Measurements from ENCODE around the gene RAB33B.

DNA sequence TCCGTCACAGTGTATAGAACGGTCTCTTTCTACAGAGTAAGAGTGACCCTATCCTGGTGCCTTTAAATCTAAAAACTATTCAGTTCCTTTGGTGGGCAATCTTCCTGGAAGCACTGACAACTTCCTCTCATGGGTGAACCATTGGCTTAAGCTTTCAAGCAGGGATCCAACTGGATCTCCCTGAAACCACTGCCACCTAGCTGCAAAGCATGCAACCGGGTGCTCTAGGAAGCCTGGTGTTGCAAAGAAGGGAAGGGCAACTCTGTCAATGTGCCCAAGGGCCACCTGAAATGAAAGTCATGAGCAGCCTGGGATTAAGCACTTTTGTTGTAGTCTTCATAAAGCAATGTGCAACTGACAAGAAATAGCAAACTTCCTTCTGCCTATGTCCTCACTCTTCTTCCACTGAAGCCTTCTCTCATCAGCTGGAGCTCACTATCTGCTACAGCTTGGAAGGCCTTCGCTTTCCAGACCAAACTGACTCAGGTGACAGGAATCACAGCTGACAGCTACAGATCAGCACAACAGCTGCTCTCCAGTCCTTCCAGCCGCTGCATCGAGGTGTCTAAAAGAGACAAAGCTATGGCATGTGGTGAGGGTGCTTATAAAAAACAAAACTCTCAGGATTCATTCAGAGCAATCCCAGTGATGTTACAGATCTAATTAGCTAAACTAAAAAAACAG lies 55.9 kb downstream of the RAB33B start:
- TF ChIP-seq POLR2A (IDR thresholded peaks at IDR 0.05), result no peak
- TF ChIP-seq, protein P1, sequence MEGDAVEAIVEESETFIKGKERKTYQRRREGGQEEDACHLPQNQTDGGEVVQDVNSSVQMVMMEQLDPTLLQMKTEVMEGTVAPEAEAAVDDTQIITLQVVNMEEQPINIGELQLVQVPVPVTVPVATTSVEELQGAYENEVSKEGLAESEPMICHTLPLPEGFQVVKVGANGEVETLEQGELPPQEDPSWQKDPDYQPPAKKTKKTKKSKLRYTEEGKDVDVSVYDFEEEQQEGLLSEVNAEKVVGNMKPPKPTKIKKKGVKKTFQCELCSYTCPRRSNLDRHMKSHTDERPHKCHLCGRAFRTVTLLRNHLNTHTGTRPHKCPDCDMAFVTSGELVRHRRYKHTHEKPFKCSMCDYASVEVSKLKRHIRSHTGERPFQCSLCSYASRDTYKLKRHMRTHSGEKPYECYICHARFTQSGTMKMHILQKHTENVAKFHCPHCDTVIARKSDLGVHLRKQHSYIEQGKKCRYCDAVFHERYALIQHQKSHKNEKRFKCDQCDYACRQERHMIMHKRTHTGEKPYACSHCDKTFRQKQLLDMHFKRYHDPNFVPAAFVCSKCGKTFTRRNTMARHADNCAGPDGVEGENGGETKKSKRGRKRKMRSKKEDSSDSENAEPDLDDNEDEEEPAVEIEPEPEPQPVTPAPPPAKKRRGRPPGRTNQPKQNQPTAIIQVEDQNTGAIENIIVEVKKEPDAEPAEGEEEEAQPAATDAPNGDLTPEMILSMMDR (IDR thresholded peaks at IDR 0.05), result no peak

Measured in vagina (tissue), 2 donors.